ENCODE measurements around the gene CNTN5.
"Not testable (repeated sequence)": the region's sequence is repeated elsewhere in the genome, so short reads cannot be mapped to it uniquely, and the experiment has no call there.

CNTN5 gene

GRCh38 chr11:99020352-99021225 is at the start of gene CNTN5:
CNTN5 (plus strand) TSS chr11:99020949.
- DNase-seq: no peak

GRCh38 chr11:98979205-98979604 is 41.5 kb upstream of the CNTN5 start:
- DNase-seq: no peak

GRCh38 chr11:99015634-99016454 is 4.9 kb upstream of the CNTN5 start:
- DNase-seq: peak; percentile 47

- DNase-seq: no peak
Measured at GRCh38 chr11:99019696-99020095, 1.1 kb upstream of the CNTN5 start.

- DNase-seq: no peak
Measured at GRCh38 chr11:99037057-99037456, 16.3 kb downstream of the CNTN5 start.

- DNase-seq: no peak
Measured at GRCh38 chr11:99063331-99063730, 42.6 kb downstream of the CNTN5 start.

- no peak for DNase-seq
Measured at GRCh38 chr11:99065121-99065520, 44.4 kb downstream of the CNTN5 start.

GRCh38 chr11:99066618-99067317 is 46.0 kb downstream of the CNTN5 start:
- no peak for DNase-seq

- DNase-seq: no peak
Measured at GRCh38 chr11:99068832-99069231, 48.1 kb downstream of the CNTN5 start.

GRCh38 chr11:99069856-99070444 is 49.2 kb downstream of the CNTN5 start:
- no peak for DNase-seq

GRCh38 chr11:99079576-99079975 is 58.8 kb downstream of the CNTN5 start:
- DNase-seq: no peak

- no peak for DNase-seq
Measured at GRCh38 chr11:99080154-99080553, 59.4 kb downstream of the CNTN5 start.

GRCh38 chr11:99098258-99098657 is 77.5 kb downstream of the CNTN5 start:
- no peak for DNase-seq

GRCh38 chr11:99098751-99099150 is 78.0 kb downstream of the CNTN5 start:
- no peak for DNase-seq

- DNase-seq: no peak
Measured at GRCh38 chr11:99117603-99118002, 96.9 kb downstream of the CNTN5 start.

- not testable (repeated sequence) for DNase-seq
Measured at GRCh38 chr11:99133862-99134261, 113.1 kb downstream of the CNTN5 start.

- DNase-seq: no peak
Measured at GRCh38 chr11:99135508-99135907, 114.8 kb downstream of the CNTN5 start.

GRCh38 chr11:99142237-99142636 is 121.5 kb downstream of the CNTN5 start:
- no peak for DNase-seq

GRCh38 chr11:99148352-99148751 is 127.6 kb downstream of the CNTN5 start:
- no peak for DNase-seq

GRCh38 chr11:99154277-99154676 is 133.5 kb downstream of the CNTN5 start:
- no peak for DNase-seq

- no peak for DNase-seq
Measured at GRCh38 chr11:99160447-99160846, 139.7 kb downstream of the CNTN5 start.

- no peak for DNase-seq
Measured at GRCh38 chr11:99162819-99163218, 142.1 kb downstream of the CNTN5 start.

- DNase-seq: no peak
Measured at GRCh38 chr11:99170591-99170990, 149.8 kb downstream of the CNTN5 start.

All from MV-4-11 (cell line).